Measurements from ENCODE around the gene FAM193A.
"Not testable (repeated sequence)": the region's sequence is repeated elsewhere in the genome, so short reads cannot be mapped to it uniquely, and the experiment has no call there.

The FAM193A gene

DNA sequence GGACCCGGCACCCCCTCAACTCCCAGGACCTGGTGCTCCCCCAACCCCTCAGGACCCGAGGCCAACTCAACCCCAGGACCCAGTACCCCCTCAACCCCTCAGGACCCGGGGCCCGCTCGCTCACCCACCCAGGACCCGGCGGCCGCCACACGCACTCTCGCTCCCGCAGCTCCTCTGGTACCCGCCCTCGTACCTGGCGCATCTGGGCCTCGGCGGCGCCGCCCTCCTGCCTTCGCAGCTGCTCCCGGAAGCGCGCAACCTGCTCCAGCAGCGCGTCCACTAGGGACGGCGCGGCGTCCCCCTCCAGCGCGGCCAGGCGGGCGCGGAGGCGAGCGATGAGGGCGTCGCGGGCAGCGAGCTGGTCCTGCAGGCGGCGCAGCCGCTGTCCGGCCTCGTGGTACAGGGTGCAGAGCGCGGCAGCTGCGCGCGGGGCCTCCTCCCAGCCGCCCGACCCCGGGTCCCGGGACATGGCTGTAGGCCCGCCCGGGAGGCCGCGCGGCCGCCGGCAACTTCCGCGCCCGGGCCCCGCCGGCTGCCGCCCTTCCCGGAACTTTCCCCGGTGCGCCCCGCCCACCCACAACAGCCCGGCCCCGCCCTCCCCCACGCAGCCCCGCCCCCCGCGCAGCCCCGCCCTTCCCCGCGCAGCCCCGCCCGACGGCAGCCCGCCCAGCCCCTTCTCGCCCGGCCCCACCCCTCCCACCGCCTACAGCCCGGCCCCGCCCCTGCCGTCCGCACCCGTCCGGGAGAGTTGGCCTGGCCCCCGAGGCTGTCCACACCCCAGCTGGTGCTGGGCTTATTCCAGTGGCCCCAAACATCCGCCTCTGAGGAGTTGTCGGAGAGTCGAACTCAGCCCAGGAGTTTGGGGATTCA, 219.6 kb downstream of the FAM193A start, which contains the start of gene TNIP2:
TSS of gene TNIP2 (minus strand) at position 516 of the 870 bp plus-strand sequence. CDS start at position 469, 47 bp downstream.
- peak; percentile 86 for DNase-seq

DNA sequence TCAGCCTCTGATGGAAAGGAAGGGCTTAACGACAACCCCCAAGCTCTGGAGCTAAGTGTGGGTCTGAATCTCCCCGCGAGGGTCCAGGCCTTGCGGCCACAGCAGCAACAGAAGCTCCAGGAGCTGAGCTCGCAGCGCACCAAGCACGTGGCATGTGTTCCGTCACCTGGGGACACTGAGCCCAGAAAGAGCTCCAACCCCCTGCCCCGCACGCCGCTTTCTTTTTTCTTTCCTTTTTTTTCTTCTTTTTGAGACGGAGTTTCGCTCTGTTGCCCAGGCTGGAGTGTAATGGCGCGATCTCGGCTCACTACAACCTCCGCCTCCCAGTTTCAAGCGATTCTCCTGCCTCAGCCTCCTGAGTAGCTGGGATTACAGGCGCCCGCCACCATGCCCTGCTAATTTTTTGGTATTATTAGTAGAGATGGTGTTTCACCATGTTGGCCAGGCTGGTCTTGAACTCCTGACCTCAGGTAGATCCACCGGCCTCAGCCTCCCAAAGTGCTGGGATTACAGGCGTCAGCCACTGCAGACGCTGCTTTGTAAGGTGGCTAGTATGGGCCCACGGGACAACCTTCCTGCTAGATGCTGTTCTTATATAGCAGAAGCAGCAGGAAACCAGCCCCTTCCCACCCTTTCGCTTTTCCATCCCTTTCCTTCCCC, 220.4 kb downstream of the FAM193A start:
- DNase-seq: no peak

DNA sequence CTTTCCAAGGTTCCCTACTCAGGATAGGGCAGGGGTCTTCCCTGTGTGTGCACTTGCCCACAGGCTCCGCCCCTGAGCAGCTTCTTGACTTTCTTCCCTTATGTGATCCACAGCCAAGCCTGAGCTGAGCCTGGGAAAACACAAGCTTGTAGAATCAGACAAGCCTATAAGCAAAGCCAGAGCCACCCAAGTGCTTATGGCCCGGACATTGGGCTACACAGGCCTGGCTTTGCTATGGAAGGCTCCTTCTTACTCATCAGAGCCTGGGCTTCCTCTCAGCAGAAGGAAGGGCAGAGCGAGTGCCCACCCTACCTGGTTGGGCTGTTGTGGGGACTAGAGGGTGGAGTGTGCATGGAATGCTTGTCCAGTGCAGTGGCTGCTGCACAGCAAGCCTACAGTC, 221.0 kb downstream of the FAM193A start:
- DNase-seq: no peak

DNA sequence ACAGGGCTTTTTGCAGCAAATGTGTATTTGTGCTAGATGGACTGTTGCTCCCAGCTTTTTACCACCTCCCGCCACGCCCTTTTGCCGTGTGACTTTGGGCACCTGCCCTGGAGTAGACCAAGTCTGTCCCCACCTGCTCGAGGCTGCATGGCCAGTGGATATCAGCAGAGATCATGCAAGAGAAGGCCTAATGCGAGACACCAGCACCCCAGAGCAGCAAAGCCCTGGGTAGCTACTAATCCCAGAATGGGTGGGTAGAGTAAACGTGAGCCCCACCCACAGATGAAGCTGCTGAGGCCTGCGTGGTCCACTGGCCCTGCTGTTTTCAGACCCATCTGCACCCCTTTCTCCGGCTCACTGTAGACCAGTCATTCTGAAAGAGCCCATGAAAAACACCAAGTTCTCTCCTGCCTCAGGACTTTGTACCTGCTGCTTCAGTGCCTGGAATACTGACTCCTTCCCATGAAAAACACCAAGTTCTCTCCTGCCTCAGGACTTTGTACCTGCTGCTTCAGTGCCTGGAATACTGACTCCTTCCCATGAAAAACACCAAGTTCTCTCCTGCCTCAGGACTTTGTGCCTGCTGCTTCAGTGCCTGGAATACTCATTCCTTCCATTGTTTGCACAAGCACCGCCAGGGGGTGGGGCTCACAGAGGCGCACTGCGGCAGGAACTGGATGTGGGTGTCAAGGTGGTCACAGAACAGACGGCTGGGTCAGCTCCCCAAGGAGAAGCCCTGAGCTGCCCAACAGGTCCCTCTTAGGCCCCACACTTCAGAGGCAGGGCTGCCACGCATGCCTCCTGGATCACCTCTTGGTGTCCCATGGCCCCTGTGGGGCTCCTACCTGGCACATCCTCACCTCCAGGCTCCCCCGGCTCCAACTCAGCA, 224.8 kb downstream of the FAM193A start:
- DNase-seq: no peak

DNA sequence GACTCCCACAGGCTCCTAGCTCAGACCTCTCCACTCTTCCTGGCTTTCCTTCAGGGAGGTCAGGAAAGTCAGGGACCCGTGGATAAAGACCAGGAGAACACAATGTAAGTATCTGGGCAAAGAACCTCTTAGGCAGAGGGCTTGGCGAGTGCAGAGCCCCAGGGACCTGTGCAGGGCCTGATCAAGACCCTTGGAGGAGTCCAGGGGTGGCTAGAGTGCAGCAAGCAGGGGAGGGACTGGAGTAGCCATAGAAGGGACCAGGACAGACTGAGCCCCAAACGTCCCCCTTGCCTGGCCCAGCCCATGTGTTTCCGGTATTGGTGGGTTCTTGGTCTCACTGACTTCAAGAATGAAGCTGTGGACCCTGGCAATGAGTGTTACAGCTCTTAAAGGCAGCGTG, 225.6 kb downstream of the FAM193A start:
- no peak for DNase-seq

DNA sequence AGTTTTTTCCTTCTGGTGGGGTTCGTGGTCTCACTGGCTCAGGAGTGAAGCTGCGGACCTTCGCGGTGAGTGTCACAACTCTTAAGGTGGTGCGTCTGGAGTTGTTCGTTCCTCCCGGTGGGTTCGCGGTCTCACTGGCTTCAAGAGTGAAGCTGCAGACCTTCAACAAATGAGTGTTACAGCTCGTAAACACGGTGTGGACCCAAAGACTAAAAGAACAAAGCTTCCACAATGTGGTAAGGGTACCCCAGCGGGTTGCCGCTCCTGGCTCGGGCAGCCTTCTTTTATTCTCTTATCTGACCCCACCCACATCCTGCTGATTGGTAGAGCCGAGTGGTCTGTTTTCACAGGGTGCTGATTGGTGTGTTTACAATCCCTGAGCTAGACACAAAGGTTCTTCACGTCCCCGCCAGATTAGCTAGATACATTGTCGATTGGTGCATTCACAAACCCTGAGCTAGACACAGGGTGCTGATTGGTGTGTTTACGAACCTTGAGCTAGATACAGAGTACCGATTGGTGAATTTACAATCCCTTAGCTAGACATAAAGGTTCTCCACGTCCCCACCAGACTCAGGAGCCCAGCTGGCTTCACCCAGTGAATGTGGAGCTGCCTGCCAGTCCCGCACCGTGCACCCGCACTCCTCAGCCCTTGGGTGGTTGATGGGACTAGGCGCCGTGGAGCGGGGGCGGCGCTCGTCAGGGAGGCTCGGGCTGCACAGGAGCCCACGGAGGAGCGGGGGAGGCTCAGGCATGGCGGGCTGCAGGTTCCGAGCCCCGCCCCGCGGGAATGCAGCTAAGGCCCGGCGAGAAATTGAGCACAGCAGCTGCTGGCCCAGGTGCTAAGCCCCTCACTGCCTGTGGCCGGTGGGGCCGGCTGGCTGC, 226.3 kb downstream of the FAM193A start:
- not testable (repeated sequence) for DNase-seq

DNA sequence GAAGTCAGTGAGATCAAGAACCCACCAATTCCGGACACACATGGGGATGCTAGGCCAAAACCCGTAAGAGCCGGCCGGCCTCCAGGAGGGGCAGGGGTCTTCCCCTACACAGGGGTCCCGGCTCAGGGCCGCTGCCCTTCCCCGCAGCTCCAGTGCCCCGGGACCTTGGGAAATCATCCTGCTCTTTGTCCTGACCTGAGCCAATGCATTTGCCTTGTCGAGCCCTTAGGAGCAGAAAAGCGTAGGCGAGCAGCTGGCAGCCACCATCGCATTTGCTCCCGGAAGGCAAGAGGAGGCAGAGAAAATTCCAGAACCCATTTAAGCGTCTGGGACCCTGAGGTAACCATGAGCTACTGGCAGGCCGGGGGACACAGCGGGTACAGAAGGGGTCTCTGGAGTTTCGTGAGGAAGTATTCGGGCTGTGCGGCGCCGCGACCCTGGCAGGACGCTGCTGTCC, 227.1 kb downstream of the FAM193A start:
- no peak for DNase-seq

DNA sequence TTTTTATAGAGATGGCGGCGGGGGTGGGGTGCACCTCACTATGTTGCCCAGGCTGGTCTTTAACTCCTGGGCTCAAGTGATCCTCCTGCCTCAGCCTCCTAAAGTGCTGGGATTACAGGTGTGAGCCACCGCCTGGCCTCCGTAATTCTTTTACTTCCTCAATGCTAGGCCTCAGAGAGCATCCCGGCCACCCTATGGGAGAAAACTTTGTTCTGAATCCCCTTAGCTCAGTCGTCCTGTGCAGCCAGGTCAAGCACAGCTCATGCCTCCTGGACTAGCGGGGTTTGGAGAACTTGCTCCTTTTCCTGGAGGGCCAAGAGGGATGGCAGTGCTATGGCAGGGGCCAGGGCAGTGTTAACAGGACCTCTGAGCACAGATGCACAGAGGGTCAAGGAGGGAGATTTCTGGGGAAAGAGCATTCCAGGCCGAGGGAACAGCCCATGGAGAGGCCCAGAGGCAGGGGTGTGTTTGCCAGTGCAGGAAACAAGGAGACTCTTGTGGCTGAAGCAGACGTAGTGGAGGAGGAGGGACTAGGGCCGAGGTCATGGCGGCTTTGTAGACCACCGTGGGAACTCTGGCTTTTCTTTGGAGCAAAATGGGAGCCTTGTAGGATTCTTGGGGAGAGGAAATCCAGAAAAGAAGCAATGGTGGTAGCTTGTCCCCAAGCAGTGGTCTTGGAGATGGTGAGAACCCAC, 229.5 kb downstream of the FAM193A start:
- DNase-seq: no peak

DNA sequence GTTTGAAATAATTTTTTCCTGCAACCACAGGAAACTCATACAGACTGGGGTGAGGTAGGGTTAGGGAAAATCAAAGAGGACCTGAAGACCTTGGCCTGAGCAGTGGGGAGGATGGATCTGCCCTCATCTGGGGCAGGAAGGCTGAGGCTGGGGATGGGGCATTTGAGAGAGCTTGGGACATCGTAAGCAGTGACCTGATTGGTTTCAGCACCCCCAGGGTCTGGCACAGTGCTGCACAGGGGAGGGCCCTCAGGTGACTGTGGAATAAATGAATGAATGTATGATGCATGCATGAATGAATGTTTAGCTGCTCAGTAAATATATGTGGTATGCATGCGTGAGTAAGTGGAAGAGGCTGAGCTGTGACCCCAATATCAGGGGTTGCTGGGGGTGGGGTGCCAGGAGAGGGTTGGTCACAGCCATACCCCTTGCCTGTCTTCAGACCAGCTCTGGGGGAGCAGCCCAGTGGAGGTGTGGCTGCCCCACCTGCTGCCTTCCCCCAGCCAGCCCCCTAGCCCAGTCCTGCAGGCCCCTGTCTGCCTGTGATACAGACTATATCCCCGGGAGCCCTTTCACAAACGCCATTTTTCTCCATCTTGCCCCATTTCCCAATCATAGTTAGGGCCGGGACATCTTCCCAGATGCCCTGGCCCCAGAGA, 230.7 kb downstream of the FAM193A start:
- DNase-seq: no peak

DNA sequence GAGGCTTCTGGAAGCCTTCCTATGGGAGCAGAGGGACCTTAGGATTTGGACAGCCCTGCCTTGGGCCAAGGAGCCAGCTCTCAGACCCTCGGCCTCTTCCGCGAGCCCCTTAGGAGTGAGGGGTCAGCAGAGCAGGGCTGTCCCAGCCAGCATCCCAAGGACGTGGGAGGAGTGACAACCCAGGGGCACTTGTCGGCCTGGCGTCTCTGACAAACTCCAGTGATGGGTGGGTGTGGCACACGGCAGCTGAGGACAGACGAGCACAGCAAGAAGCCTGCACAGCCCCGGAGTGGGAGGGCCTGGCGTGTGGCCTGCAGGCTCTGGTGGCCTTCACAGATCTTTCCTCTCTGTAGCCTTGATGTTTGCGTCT, 231.2 kb downstream of the FAM193A start:
- no peak for DNase-seq

DNA sequence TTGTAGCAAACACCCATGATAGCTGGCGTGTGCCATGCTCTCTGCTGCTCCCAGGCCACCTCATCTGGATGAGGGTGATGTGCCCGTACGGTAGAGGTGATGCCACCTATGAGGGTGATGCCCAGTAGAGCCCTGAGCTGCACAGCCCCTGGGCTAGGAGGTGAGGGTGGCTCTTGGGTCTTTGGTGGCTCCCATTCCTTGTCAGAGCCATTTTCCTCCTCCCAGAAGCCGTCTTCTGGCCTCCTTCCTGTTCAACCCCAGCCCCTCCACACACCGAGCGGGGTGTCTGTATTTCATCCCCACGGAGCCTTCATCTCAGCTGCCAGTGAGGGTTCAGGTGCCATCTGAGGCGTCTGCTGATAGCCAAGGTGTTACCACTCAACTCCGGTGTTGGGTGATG, 231.7 kb downstream of the FAM193A start:
- DNase-seq: no peak

DNA sequence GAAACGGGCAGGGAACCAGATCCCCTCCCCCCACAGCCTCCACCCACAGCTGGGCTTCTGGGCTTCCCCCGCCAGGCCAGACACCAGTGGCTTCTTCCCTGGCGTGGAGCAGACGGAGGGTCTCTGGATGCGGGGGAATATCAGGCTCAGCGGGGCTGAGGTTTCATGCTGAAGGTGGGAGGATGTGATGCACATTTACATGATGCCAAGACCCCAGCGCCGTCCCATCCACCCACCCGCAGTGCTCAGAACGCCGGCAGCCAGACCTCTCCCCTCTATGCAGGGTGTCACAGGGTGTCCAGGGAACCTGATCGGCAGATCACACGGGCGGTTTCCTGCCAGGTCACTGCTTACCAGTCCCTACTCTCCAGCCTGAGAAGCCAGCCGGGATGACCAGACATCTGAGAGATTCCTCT, 232.5 kb downstream of the FAM193A start:
- DNase-seq: no peak

DNA sequence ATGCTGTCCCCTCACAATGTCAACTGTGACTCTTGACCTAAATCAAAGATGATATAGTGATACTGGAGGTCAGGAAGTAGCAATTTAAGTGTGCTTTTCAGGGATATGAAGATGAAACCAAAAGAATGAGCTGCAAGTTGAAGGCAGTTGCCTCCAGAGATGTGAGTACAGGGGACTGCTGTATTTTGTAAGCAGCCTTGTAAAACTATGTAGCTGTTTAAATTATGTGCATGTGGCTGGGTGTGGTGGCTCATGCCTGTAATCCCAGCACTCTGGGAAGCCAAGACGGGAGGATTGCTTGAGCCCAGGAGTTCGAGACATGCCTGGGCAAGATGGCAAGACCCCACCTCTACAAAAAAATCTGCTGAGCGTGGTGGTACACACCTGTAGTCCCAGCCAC, 234.8 kb downstream of the FAM193A start:
- no peak for DNase-seq

DNA sequence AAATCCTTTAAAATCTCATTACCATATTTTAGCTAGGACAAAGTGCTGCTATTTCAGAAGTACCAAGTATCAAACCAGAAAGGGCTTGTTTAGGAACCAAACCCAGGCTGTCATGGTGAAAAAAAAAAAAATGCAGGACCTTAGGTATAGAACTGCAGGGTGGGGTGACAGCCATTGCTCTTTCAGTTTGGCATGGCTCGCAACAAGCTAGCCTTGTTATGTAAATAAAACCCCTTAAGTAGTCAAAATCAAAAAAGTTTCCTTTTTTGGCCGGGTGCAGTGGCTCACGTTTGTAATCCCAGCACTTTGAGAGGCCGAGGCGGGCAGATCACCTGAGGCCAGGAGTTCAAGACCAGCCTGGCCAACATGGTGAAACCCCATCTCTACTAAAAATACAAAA, 244.2 kb downstream of the FAM193A start:
- DNase-seq: not testable (repeated sequence)

DNA sequence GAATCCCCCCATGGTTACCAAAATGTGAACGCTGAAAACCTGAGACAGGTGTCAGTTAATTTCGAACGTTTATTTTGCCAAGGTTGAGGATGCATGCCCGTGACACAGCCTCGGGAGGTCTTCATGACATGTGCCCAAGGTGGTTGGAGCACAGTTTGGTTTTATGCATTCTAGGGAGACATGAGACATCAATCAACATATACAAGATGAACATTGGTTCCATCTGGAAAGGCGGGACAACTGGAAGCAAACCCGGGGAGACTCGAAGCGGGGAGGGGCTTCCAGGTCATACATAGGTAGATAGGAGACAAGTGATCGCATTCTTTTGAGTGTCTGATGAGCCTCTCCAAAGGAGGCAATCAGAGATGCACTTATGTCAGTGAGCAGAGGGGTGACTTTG, 245.5 kb downstream of the FAM193A start:
- no peak for DNase-seq

Data from CD4-positive, alpha-beta T cell treated with Interleukin-21 for 1 hour (primary cell).